Measurements from ENCODE around the gene SLC11A2. TPM values are rescaled to one million over a fixed set of nuclear protein-coding genes. Genes with fewer than 3 reads are reported as not detected.

The SLC11A2 gene
- total and polyA plus RNA-seq, 7 donors, result 15.7 to 55.3 (median 26.1) TPM

DNA sequence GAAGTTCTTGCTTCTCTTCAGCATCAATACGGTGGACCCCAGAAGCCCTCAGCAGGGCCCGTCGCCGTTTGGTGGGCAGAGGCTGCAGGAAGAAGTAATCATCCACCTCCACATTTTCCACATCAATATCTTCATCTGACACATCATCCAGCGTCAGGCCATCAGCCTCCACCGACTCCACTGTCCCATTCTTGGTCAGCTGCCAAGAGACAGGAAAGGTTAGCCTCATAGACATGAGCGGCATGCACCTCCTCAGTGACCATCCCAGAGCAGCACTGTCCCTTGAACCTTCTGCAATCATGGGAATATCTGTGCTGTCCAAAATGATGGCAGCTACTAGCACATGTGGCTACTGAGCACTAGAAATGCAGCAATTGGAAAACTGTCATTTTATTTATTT lies 41.6 kb upstream of the SLC11A2 start:
- intact Hi-C loops (cut with DNase I), result no loop called here
- Histone ChIP-seq H3K9me3 (no peaks in the 10 kb centered on the region), H3K27ac (no peak overlapping the region), H3K36me3 (ENCODE audit: insufficient read depth in 1 of 2, low read depth in 1 of 2) (peaks cover 15 to 97% of the 10 kb centered on the region in 2 donors), H3K27me3 (ENCODE audit: insufficient read depth in 3 of 3, low read length in 2 of 3) (no peaks in the 10 kb centered on the region), H3K4me1 (no peaks in the 10 kb centered on the region), H3K4me3 (no peak overlapping the region)
- DNase-seq (no peak), ATAC-seq (no peak)
- TF ChIP-seq, protein P1, sequence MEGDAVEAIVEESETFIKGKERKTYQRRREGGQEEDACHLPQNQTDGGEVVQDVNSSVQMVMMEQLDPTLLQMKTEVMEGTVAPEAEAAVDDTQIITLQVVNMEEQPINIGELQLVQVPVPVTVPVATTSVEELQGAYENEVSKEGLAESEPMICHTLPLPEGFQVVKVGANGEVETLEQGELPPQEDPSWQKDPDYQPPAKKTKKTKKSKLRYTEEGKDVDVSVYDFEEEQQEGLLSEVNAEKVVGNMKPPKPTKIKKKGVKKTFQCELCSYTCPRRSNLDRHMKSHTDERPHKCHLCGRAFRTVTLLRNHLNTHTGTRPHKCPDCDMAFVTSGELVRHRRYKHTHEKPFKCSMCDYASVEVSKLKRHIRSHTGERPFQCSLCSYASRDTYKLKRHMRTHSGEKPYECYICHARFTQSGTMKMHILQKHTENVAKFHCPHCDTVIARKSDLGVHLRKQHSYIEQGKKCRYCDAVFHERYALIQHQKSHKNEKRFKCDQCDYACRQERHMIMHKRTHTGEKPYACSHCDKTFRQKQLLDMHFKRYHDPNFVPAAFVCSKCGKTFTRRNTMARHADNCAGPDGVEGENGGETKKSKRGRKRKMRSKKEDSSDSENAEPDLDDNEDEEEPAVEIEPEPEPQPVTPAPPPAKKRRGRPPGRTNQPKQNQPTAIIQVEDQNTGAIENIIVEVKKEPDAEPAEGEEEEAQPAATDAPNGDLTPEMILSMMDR (IDR thresholded peaks at IDR 0.05), result no peak
- 68 to 88% (median 69%) methylated on average over 7 of the region's 7 CpGs for WGBS, 3 donors

DNA sequence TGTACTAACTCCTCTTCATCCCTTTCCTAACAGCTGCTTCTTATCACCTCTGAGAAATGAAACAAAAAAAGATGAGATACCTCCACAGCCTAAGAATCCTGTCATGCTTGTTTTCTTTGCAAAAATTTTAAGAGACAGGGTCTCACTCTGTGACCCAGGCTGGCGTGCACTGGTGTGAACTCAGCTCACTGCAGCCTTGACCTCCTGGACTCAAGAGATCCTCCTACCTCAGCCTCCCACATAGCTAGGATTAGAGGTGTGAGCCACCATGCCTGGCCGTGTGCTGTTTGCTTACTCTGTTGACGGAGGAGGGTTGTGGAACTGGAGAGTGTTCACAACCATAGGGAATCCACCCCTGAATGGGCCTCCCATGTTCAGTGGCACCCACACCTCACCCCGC lies 41.0 kb upstream of the SLC11A2 start:
- Histone ChIP-seq H3K9me3 (no peaks in the 10 kb centered on the region), H3K27me3 (ENCODE audit: insufficient read depth in 3 of 3, low read length in 2 of 3) (no peaks in the 10 kb centered on the region), H3K27ac (no peak overlapping the region), H3K4me1 (no peaks in the 10 kb centered on the region), H3K4me3 (no peak overlapping the region), H3K36me3 (ENCODE audit: insufficient read depth in 1 of 2, low read depth in 1 of 2) (peaks cover 18 to 98% of the 10 kb centered on the region in 2 donors)
- TF ChIP-seq, protein P1 (IDR thresholded peaks at IDR 0.05), result no peak
- ATAC-seq (no peak), DNase-seq (no peak)
- 89 to 92% (median 91%) methylated on average over 4 of the region's 4 CpGs for WGBS, 3 donors
- intact Hi-C loops (cut with DNase I), result no loop called here

DNA sequence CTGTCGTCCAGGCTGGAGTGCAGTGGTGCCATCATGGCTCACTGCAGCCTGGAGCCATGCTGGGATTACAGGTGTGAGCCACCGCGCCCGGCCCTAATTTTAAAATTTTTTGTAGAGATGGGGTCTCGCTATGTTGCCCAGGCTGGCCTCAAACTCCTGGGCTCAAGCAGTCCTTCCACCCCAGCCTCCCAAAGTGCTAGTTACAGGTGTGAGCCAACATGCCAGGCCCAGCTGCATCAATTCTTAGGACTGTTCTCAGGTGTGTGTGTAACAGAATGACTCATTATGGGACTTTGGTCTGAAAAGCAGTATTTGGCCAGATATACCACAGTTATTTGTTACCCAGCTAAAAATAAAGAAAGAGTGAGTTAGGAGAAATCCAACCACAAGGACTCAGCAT lies 39.3 kb upstream of the SLC11A2 start:
- H3K27me3 ChIP-seq (ENCODE audit: insufficient read depth in 3 of 3, low read length in 2 of 3), result no peaks in the 10 kb centered on the region
- no peak overlapping the region for H3K4me3 ChIP-seq
- no peaks in the 10 kb centered on the region for H3K4me1 ChIP-seq
- WGBS, 3 donors, result 90 to 95% (median 92%) methylated on average over 5 of the region's 5 CpGs
- H3K27ac ChIP-seq, result no peak overlapping the region
- TF ChIP-seq, protein P1 (IDR thresholded peaks at IDR 0.05), result no peak
- H3K36me3 ChIP-seq (ENCODE audit: insufficient read depth in 1 of 2, low read depth in 1 of 2), result peaks cover 18 to 93% of the 10 kb centered on the region in 2 donors
- intact Hi-C loops (cut with DNase I), result no loop called here
- no peaks in the 10 kb centered on the region for H3K9me3 ChIP-seq
- DNase-seq (no peak), ATAC-seq (no peak)

DNA sequence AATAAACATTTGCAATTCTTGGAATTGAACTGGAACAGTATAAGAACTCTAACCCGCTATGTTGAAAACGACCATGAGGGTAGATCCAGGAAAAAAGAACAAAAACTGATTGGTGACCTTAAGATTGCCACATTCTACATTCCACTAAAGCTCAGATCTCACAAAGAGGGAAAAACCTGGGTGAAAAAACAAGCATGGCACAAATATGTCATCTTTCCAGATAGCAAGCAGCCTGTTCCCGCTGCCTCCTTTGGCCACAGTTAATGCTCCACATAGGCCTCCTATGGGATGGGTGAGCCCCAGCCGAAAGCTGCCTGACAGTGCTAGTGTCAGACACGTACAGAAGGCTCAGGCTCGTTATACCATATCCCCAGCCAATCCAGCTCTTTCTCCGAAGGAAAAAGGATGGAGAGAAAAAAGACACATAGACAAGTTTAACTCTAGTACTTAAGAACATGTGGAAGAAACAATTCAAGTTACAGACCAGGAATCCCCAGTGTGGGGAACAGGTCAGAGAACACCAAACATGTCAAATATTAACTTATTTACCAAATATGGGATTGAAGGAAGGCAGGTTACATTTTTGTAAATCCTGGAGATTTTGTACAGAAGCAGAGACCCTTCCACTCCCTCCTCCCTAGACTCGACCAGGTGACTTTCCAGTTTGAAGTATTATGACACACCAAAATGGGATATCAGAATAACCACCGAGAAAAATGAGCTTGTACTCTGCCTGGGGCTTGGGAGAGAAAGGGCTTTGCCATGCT lies 36.6 kb upstream of the SLC11A2 start:
- 69 to 79% (median 71%) methylated on average over 9 of the region's 9 CpGs for WGBS, 3 donors
- H3K4me1 ChIP-seq, result no peaks in the 10 kb centered on the region
- DNase-seq (no peak), ATAC-seq (no peak)
- TF ChIP-seq, protein P1 (IDR thresholded peaks at IDR 0.05), result no peak
- intact Hi-C loops (cut with DNase I), result no loop called here
- no peak overlapping the region for H3K27ac ChIP-seq
- peaks cover 27 to 94% of the 10 kb centered on the region in 2 donors for H3K36me3 ChIP-seq (ENCODE audit: insufficient read depth in 1 of 2, low read depth in 1 of 2)
- H3K9me3 ChIP-seq, result no peaks in the 10 kb centered on the region
- H3K4me3 ChIP-seq, result no peak overlapping the region
- H3K27me3 ChIP-seq (ENCODE audit: insufficient read depth in 3 of 3, low read length in 2 of 3), result no peaks in the 10 kb centered on the region

DNA sequence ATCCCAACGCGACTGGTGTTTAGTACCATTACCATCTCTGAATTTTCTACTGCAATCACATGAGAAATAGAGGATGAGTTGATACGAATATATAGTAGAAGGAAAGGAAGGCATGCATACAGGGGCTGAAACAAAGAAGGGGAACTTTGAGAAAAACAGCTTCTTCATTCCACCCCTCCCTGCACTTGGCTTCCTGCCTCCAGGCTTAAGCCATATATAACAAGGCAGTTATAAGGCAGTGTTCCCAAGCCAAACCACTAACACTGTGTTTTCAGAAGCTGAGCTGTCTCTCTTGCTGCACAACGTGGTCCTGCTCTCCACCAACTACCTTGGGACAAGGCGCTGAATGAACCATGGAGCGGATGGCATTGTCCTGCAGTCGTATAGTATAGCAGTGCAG lies 32.9 kb upstream of the SLC11A2 start:
- Histone ChIP-seq H3K36me3 (ENCODE audit: insufficient read depth in 1 of 2, low read depth in 1 of 2) (peaks cover 25 to 94% of the 10 kb centered on the region in 2 donors), H3K27ac (no peak overlapping the region), H3K9me3 (no peaks in the 10 kb centered on the region), H3K27me3 (ENCODE audit: insufficient read depth in 3 of 3, low read length in 2 of 3) (no peaks in the 10 kb centered on the region), H3K4me3 (no peak overlapping the region), H3K4me1 (no peaks in the 10 kb centered on the region)
- 85 to 89% (median 86%) methylated on average over 7 of the region's 7 CpGs for WGBS, 3 donors
- no peak for DNase-seq
- intact Hi-C loops (cut with DNase I), result no loop called here
- ATAC-seq, result no peak
- TF ChIP-seq, protein P1 (IDR thresholded peaks at IDR 0.05), result no peak
